Smooth muscle cell (in vitro differentiated cells): Measurements from ENCODE around the gene ADISSP. TPM values are rescaled to one million over a fixed set of nuclear protein-coding genes. Genes with fewer than 3 reads are reported as not detected.

ENCODE experiments used
- DNase-seq: peaks from one replicate; lab custom pipeline; 2025; ENCODE audit not compliant: unreplicated experiment; lab: John Stamatoyannopoulos, UW
- H2AFZ ChIP-seq: fragments of 200-600 bp; sonication (generic); 2 replicates; pipeline ENCODE4 v1.6.0; 2016; ENCODE audit warnings: antibody characterized with exemption, low read depth, mild to moderate bottlenecking
- H3F3A ChIP-seq: fragments of 200-600 bp; sonication (generic); 2 replicates; pipeline ENCODE4 v1.6.0; 2017; ENCODE audit warnings: antibody characterized with exemption, low read depth
- H3K27ac ChIP-seq: fragments of 200-600 bp; sonication (generic); 2 replicates; pipeline ENCODE4 v1.5.1; 2016; ENCODE audit warnings: low read depth, mild to moderate bottlenecking
- H3K27me3 ChIP-seq: fragments of 200-600 bp; sonication (generic); 2 replicates; pipeline ENCODE4 v1.6.1; 2016; ENCODE audit warnings: low read depth, mild to moderate bottlenecking
- H3K36me3 ChIP-seq: fragments of 200-600 bp; sonication (generic); 2 replicates; pipeline ENCODE4 v1.5.1; 2016; ENCODE audit warnings: low read depth
- H3K4me1 ChIP-seq: fragments of 200-600 bp; sonication (generic); 2 replicates; pipeline ENCODE4 v1.5.1; 2016; ENCODE audit warnings: low read depth
- H3K4me2 ChIP-seq: fragments of 200-600 bp; sonication (generic); 2 replicates; pipeline ENCODE4 v1.6.0; 2016; ENCODE audit warnings: mild to moderate bottlenecking
- H3K4me3 ChIP-seq: fragments of 200-600 bp; sonication (generic); 2 replicates; pipeline ENCODE4 v1.5.1; 2016; ENCODE audit warnings: mild to moderate bottlenecking
- H3K79me2 ChIP-seq: fragments of 200-600 bp; sonication (generic); 2 replicates; pipeline ENCODE4 v1.6.0; 2016; ENCODE audit warnings: low read depth, mild to moderate bottlenecking
- H3K9ac ChIP-seq: fragments of 200-600 bp; sonication (generic); 2 replicates; pipeline ENCODE4 v1.6.0; 2016; ENCODE audit warnings: low read depth
- H3K9me3 ChIP-seq: fragments of 200-600 bp; sonication (generic); replicated peaks from 2 replicates; pipeline ENCODE4 v1.5.1; 2016; ENCODE audit warnings: low read depth
- H4K20me1 ChIP-seq: fragments of 200-600 bp; sonication (generic); 2 replicates; pipeline ENCODE4 v1.6.0; 2016; ENCODE audit warnings: low read depth
- CTCF ChIP-seq: fragments of 200-600 bp; sonication (generic); IDR thresholded peaks from 2 replicates; pipeline ENCODE4 v1.5.1; 2017; ENCODE audit warnings: borderline replicate concordance, mild to moderate bottlenecking, antibody characterized with exemption; ENCODE audit not compliant: insufficient read depth, poor library complexity, severe bottlenecking
- WGBS: methylation state at CpG from one replicate; pipeline ENCODE4 v1.1.7; 2016; ENCODE audit warnings: low lambda C conversion rate; 5-methylcytosine and 5-hydroxymethylcytosine counted together
- polyA plus RNA-seq: library from polyadenylated mRNA; unstranded; fragments of >200 nt; fragmentation: Nextera tagmentation; extraction: Ambion mirVana; gene quantifications from 2 replicates; pipeline ENCODE4 v1.2.1, GENCODE V29; 2016
- total RNA-seq: library from RNA; depleted of rRNA; stranded (reverse); fragments of >200 nt; gene quantifications from 2 replicates; pipeline ENCODE4 v1.2.3, GENCODE V29; 2014

ADISSP gene
- total and polyA plus RNA-seq, 2 experiments from 2014 or later, result 7.6 to 46.7 TPM

GRCh38 chr20:3759316-3759823 is 8.2 kb downstream of the ADISSP start:
- no peak for DNase-seq
- no peak overlapping the region for H3K27ac ChIP-seq
- H3K27me3 ChIP-seq, result no peaks in the 10 kb centered on the region
- H3F3A ChIP-seq, result no peaks in the 10 kb centered on the region
- H4K20me1 ChIP-seq, result no peaks in the 10 kb centered on the region
- TF ChIP-seq CTCF, result no peak
- no peaks in the 10 kb centered on the region for H3K79me2 ChIP-seq
- no peak overlapping the region for H3K9ac ChIP-seq
- no peak overlapping the region for H3K4me2 ChIP-seq
- WGBS, result 92% methylated on average over 11 of the region's 11 CpGs
- no peaks in the 10 kb centered on the region for H3K36me3 ChIP-seq
- no peak overlapping the region for H2AFZ ChIP-seq
- no peaks in the 10 kb centered on the region for H3K9me3 ChIP-seq
- H3K4me1 ChIP-seq, result peaks cover 7% of the 10 kb centered on the region
- no peak overlapping the region for H3K4me3 ChIP-seq

DNA sequence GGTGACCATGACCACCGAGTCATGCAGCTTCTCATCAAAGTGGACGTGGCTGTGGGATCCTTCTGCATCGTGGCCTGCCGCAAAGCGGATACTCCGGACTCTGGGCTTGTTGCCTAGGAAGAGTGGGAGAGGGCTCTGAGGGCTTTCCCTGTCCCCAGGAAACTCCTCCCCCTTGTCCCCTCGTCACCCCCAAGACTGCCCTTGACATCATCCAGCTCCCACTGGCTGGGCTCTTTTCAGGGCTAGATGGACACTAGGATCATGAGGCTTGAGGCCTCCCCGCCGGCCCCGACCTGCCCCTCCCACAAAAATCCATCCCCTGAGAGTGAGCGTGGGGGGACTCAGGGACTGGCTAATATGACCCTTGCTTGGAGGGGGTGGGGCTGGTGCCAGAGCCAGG is 9.0 kb downstream of the ADISSP start:
- Histone ChIP-seq H4K20me1 (no peaks in the 10 kb centered on the region), H3K79me2 (no peaks in the 10 kb centered on the region), H3K9ac (no peak overlapping the region), H3F3A (no peaks in the 10 kb centered on the region), H3K4me2 (no peak overlapping the region), H3K4me1 (peaks cover 7% of the 10 kb centered on the region), H3K36me3 (no peaks in the 10 kb centered on the region), H3K9me3 (no peaks in the 10 kb centered on the region), H3K4me3 (no peak overlapping the region), H2AFZ (no peak overlapping the region), H3K27me3 (no peaks in the 10 kb centered on the region), H3K27ac (no peak overlapping the region)
- TF ChIP-seq CTCF, result no peak
- WGBS, result 94% methylated on average over 11 of the region's 11 CpGs
- DNase-seq, result no peak

GRCh38 chr20:3757268-3757667 is 10.3 kb downstream of the ADISSP start:
- Histone ChIP-seq H3K4me2 (no peak overlapping the region), H3K4me3 (no peak overlapping the region), H3K79me2 (no peaks in the 10 kb centered on the region), H3K9ac (no peak overlapping the region), H4K20me1 (peaks cover 6% of the 10 kb centered on the region), H3K27ac (no peak overlapping the region), H3K36me3 (no peaks in the 10 kb centered on the region), H3K27me3 (no peaks in the 10 kb centered on the region), H3K9me3 (no peaks in the 10 kb centered on the region), H3F3A (no peaks in the 10 kb centered on the region), H3K4me1 (peaks cover 7% of the 10 kb centered on the region), H2AFZ (no peak overlapping the region)
- TF ChIP-seq CTCF, result no peak
- WGBS, result 100% methylated on average over 2 of the region's 2 CpGs
- no peak for DNase-seq

- Histone ChIP-seq H2AFZ (no peak overlapping the region), H3K9me3 (no peaks in the 10 kb centered on the region), H3K36me3 (no peaks in the 10 kb centered on the region), H3K4me3 (no peak overlapping the region), H3K79me2 (no peaks in the 10 kb centered on the region), H3K4me2 (no peak overlapping the region), H3F3A (peaks cover 2% of the 10 kb centered on the region), H3K27me3 (peaks cover 11% of the 10 kb centered on the region), H4K20me1 (peaks cover 7% of the 10 kb centered on the region), H3K4me1 (peaks cover 11% of the 10 kb centered on the region), H3K27ac (no peak overlapping the region), H3K9ac (no peak overlapping the region)
- no peak for DNase-seq
- 96% methylated on average over 4 of the region's 5 CpGs for WGBS
- TF ChIP-seq CTCF, result no peak
These were observed 11.6 kb downstream of the ADISSP start for GRCh38 chr20:3755814-3756480.
